Measurements from ENCODE around the gene SPAG17. TPM values are rescaled to one million over a fixed set of nuclear protein-coding genes. Genes with fewer than 3 reads are reported as not detected.

Gene SPAG17
- total RNA-seq, 1 donor from 2014 or later: 0.12 TPM

- H3K4me1 ChIP-seq: no peaks in the 10 kb centered on the region
- intact Hi-C loops (cut with DNase I): no loop called here
These were observed 142.5 kb downstream of the SPAG17 start for GRCh38 chr1:118042501-118042900.

GRCh38 chr1:118039170-118039569, 145.9 kb downstream of the SPAG17 start:
- Histone ChIP-seq H3K9me3 (no peaks in the 10 kb centered on the region), H3K4me3 (no peak overlapping the region), H3K27ac (no peak overlapping the region), H3K27me3 (no peaks in the 10 kb centered on the region), H3K4me1 (no peaks in the 10 kb centered on the region), H3K36me3 (no peaks in the 10 kb centered on the region)
- no peak for TF ChIP-seq CTCF (IDR thresholded peaks at IDR 0.05)
- DNase-seq: no peak
- intact Hi-C loops (cut with DNase I): no loop called here
- ATAC-seq: peak; percentile 66

More at GRCh38 chr1:118042501-118042900, 142.5 kb downstream of the SPAG17 start:
- Histone ChIP-seq H3K4me3 (no peak overlapping the region), H3K9me3 (no peaks in the 10 kb centered on the region), H3K27ac (no peak overlapping the region), H3K36me3 (no peaks in the 10 kb centered on the region), H3K27me3 (no peaks in the 10 kb centered on the region)
- TF ChIP-seq CTCF (IDR thresholded peaks at IDR 0.05): no peak
- ATAC-seq (no peak), DNase-seq (no peak)

- Histone ChIP-seq H3K4me1 (no peaks in the 10 kb centered on the region), H3K36me3 (no peaks in the 10 kb centered on the region), H3K4me3 (no peak overlapping the region), H3K27ac (no peak overlapping the region), H3K27me3 (no peaks in the 10 kb centered on the region), H3K9me3 (no peaks in the 10 kb centered on the region)
- intact Hi-C loops (cut with DNase I): no loop called here
- no peak for TF ChIP-seq CTCF (IDR thresholded peaks at IDR 0.05)
- ATAC-seq (no peak), DNase-seq (no peak)
These were observed 152.1 kb downstream of the SPAG17 start for GRCh38 chr1:118032883-118033282.

- Histone ChIP-seq H3K4me1 (no peaks in the 10 kb centered on the region), H3K9me3 (no peaks in the 10 kb centered on the region), H3K27me3 (no peaks in the 10 kb centered on the region), H3K27ac (no peak overlapping the region), H3K36me3 (no peaks in the 10 kb centered on the region), H3K4me3 (no peak overlapping the region)
- ATAC-seq (no peak), DNase-seq (no peak)
- intact Hi-C loops (cut with DNase I): no loop called here
- no peak for TF ChIP-seq CTCF (IDR thresholded peaks at IDR 0.05)
These were observed 156.8 kb downstream of the SPAG17 start for GRCh38 chr1:118028267-118028666.

GRCh38 chr1:118023199-118023598, 161.8 kb downstream of the SPAG17 start:
- no peaks in the 10 kb centered on the region for H3K27me3 ChIP-seq
- ATAC-seq: no peak
- H3K4me1 ChIP-seq: no peaks in the 10 kb centered on the region
- intact Hi-C loops (cut with DNase I): no loop called here
- H3K36me3 ChIP-seq: no peaks in the 10 kb centered on the region
- no peak overlapping the region for H3K27ac ChIP-seq
- no peak for DNase-seq
- H3K4me3 ChIP-seq: no peak overlapping the region
- no peak for TF ChIP-seq CTCF (IDR thresholded peaks at IDR 0.05)
- no peaks in the 10 kb centered on the region for H3K9me3 ChIP-seq

GRCh38 chr1:118021668-118022067, 163.4 kb downstream of the SPAG17 start:
- intact Hi-C loops (cut with DNase I): no loop called here
- Histone ChIP-seq H3K27ac (no peak overlapping the region), H3K4me1 (no peaks in the 10 kb centered on the region), H3K9me3 (no peaks in the 10 kb centered on the region), H3K4me3 (no peak overlapping the region), H3K27me3 (no peaks in the 10 kb centered on the region), H3K36me3 (no peaks in the 10 kb centered on the region)
- TF ChIP-seq CTCF (IDR thresholded peaks at IDR 0.05): no peak
- ATAC-seq (no peak), DNase-seq (no peak)

Measured in upper lobe of right lung (tissue), 1 donor.